Fibroblast of pulmonary artery (primary cell): ENCODE results near the gene SMIM17.

Experiments
- DNase-seq: peaks from one replicate; pipeline ENCODE4 v3.0.0-alpha.2; 2010; ENCODE audit warnings: low read depth
- H3K4me3 ChIP-seq: replicated peaks from 2 replicates; pipeline ENCODE4 v1.5.1; 2011; ENCODE audit warnings: low read depth, mild to moderate bottlenecking, control low read depth, low read length, moderate library complexity
- CTCF ChIP-seq: IDR thresholded peaks from 2 replicates; pipeline ENCODE4 v1.5.1; 2011; ENCODE audit warnings: mild to moderate bottlenecking, control low read depth, low read length, inconsistent platforms; ENCODE audit errors: missing control alignments

SMIM17 gene

DNA sequence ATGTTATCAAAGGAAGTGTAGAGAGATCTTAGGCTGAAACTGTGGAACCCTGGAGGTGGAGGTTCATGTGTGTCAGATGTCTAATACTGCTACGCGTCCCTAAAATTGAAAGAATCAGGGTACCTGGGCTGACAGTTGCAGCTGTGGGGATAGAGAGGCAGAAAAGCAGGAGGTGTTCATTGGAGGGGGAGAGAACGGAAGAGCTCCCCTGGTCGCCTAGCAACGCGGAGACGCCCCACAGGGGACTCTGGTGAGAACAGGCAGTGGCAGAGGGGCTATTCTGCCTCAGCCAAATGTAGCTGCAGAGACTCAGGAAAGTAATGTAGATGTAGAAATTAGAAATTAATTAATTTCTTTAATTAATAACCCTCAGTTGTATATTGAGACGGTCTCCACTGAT, 38.7 kb downstream of the SMIM17 start:
- DNase-seq, result no peak
- TF ChIP-seq CTCF, result no peak
- H3K4me3 ChIP-seq, result no peak overlapping the region

- H3K4me3 ChIP-seq, result no peak overlapping the region
- no peak for TF ChIP-seq CTCF
- no peak for DNase-seq
These were observed 40.2 kb downstream of the SMIM17 start for GRCh38 chr19:56683116-56683515.

DNA sequence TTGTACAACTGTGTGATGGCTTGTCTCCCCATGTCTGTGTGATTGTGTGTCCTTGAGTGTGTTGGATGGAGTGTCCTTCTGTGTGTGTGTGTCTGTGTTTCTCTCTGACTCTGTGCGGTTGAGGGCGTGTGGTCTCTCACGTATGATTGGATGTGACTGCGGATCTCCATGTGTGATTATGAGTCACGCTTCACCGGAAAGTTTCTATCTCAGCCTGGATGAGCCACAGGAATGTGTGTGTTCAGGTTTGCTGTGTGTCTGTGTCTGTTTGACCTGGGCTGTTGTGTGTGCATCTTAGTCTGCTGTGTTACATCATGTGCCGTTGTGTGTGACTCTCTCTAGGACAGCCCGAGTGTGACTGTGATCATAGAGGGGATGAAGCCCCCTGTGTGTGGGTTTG, 44.1 kb downstream of the SMIM17 start:
- no peak for TF ChIP-seq CTCF
- no peak overlapping the region for H3K4me3 ChIP-seq
- no peak for DNase-seq

GRCh38 chr19:56689198-56689597, 46.2 kb downstream of the SMIM17 start:
- no peak overlapping the region for H3K4me3 ChIP-seq
- TF ChIP-seq CTCF, result no peak
- DNase-seq, result no peak

GRCh38 chr19:56690670-56691069, 47.7 kb downstream of the SMIM17 start:
- H3K4me3 ChIP-seq, result no peak overlapping the region
- no peak for DNase-seq
- TF ChIP-seq CTCF, result no peak

- H3K4me3 ChIP-seq, result no peak overlapping the region
- no peak for DNase-seq
- TF ChIP-seq CTCF, result no peak
These were observed 49.4 kb downstream of the SMIM17 start for GRCh38 chr19:56692206-56692895.

- no peak for TF ChIP-seq CTCF
- DNase-seq, result no peak
- no peak overlapping the region for H3K4me3 ChIP-seq
These were observed 56.6 kb downstream of the SMIM17 start for GRCh38 chr19:56699552-56699951.
